Fibroblast of lung (primary cell): ENCODE results near the gene NOVA2. TPM values are rescaled to one million over a fixed set of nuclear protein-coding genes. Genes with fewer than 3 reads are reported as not detected.

Experiments
- DNase-seq, 2 donors: peaks; one replicate each; pipeline versions ENCODE4 v3.0.0 to v3.0.0-alpha.2; 2010; ENCODE audit warnings: low read depth in 2 of 2
- H2AFZ ChIP-seq: 2 replicates; pipeline ENCODE4 v1.5.1; 2012; ENCODE audit warnings: low read length, control low read depth, inconsistent platforms
- H3K27ac ChIP-seq: 2 replicates; pipeline ENCODE4 v1.5.1; 2011; ENCODE audit warnings: low read length, control low read depth; ENCODE audit not compliant: insufficient read depth
- H3K27me3 ChIP-seq: 2 replicates; pipeline ENCODE4 v1.5.1; 2011; ENCODE audit warnings: mild to moderate bottlenecking, low read length; ENCODE audit not compliant: control insufficient read depth, insufficient read depth
- H3K36me3 ChIP-seq: 2 replicates; pipeline ENCODE4 v1.5.1; 2011; ENCODE audit warnings: low read length; ENCODE audit not compliant: control insufficient read depth, insufficient read depth
- H3K4me1 ChIP-seq: 2 replicates; pipeline ENCODE4 v1.5.1; 2011; ENCODE audit warnings: low read length; ENCODE audit not compliant: control insufficient read depth, insufficient read depth; ENCODE audit errors: extremely low read depth
- H3K4me2 ChIP-seq: 2 replicates; pipeline ENCODE4 v1.5.1; 2011; ENCODE audit warnings: low read length, control low read depth; ENCODE audit not compliant: insufficient read depth; ENCODE audit errors: extremely low read depth
- H3K4me3 ChIP-seq, 4 experiments: fragments of 200-600 bp in 1 of 4; sonication (generic) in 1 of 4; replicated peaks in 1 of 4; 2 replicates each; pipeline ENCODE4 v1.5.1; 2011 to 2016; ENCODE audit warnings: low read length in 4 of 4, low read depth in 3 of 4, mild to moderate bottlenecking in 3 of 4, control low read depth in 2 of 4, inconsistent platforms in 1 of 4, mixed read lengths in 1 of 4; ENCODE audit not compliant: insufficient read depth in 1 of 4; ENCODE audit errors: control extremely low read depth in 1 of 4
- H3K79me2 ChIP-seq: 2 replicates; pipeline ENCODE4 v1.5.1; 2012; ENCODE audit warnings: mild to moderate bottlenecking, low read length, inconsistent platforms; ENCODE audit not compliant: control insufficient read depth, insufficient read depth
- H3K9ac ChIP-seq: 2 replicates; pipeline ENCODE4 v1.5.1; 2011; ENCODE audit warnings: mild to moderate bottlenecking, low read length, control low read depth; ENCODE audit not compliant: insufficient read depth
- H3K9me3 ChIP-seq: 2 replicates; pipeline ENCODE4 v1.5.1; 2012; ENCODE audit warnings: low read depth, low read length; ENCODE audit not compliant: control insufficient read depth, insufficient read depth
- H4K20me1 ChIP-seq: 2 replicates; pipeline ENCODE4 v1.5.1; 2011; ENCODE audit warnings: low read length; ENCODE audit not compliant: control insufficient read depth, insufficient read depth; ENCODE audit errors: extremely low read depth
- CTCF ChIP-seq, 2 donors: IDR thresholded peaks in 1 of 2; conservative IDR thresholded peaks in 1 of 2; 1 replicate in 1 of 2; 2 replicates in 1 of 2; pipeline ENCODE4 v1.5.1; 2011 to 2012; ENCODE audit warnings: low read length in 2 of 2, control low read depth in 1 of 2, inconsistent platforms in 1 of 2, low read depth in 1 of 2, mild to moderate bottlenecking in 1 of 2
- EZH2 ChIP-seq: IDR thresholded peaks from 2 replicates; pipeline ENCODE4 v1.5.1; 2012; ENCODE audit warnings: low read length, control low read depth, mild to moderate bottlenecking; ENCODE audit errors: missing control alignments
- polyA plus RNA-seq, 2 donors: library from polyadenylated mRNA; depleted of rRNA in 1 of 2; stranded (reverse) in 1 of 2; unstranded in 1 of 2; fragments of >200 nt; gene quantifications; 2 replicates each; pipeline ENCODE4 v1.2.1, GENCODE V29; 2011 to 2012; ENCODE audit warnings: missing spikeins in 1 of 2
- total RNA-seq: library from RNA; depleted of rRNA; stranded (reverse); fragments of >200 nt; gene quantifications from 2 replicates; pipeline ENCODE4 v1.2.1, GENCODE V29; 2014

The NOVA2 gene
- total and polyA plus RNA-seq, 2 donors (not counting 1 experiment from before 2014, with no cell fraction given): 0.01 TPM; not detected in 1

- no peak overlapping the region for H3K9ac ChIP-seq
- H3K79me2 ChIP-seq: no peaks in the 10 kb centered on the region
- H3K36me3 ChIP-seq: no peaks in the 10 kb centered on the region
- H3K9me3 ChIP-seq: no peaks in the 10 kb centered on the region
- H2AFZ ChIP-seq: no peak overlapping the region
- H3K4me3 ChIP-seq: no peak overlapping the region
- H3K27me3 ChIP-seq: peaks cover 20% of the 10 kb centered on the region
- no peak for TF ChIP-seq CTCF (conservative IDR thresholded peaks at IDR 0.05 in 1 of 2, IDR thresholded peaks at IDR 0.05 in 1 of 2; ENCODE audit: low read depth in 1 of 2, low read length in 2 of 2)
- no peak for TF ChIP-seq EZH2
- no peaks in the 10 kb centered on the region for H4K20me1 ChIP-seq
- H3K4me2 ChIP-seq: no peak overlapping the region
- no peaks in the 10 kb centered on the region for H3K4me1 ChIP-seq
- DNase-seq: no peak
- H3K27ac ChIP-seq: no peak overlapping the region
Measured at GRCh38 chr19:45962021-45962420, 11.6 kb downstream of the NOVA2 start.

GRCh38 chr19:45960595-45961235 lies 12.9 kb downstream of the NOVA2 start:
- Histone ChIP-seq H2AFZ (no peak overlapping the region), H3K4me3 (no peak overlapping the region), H3K36me3 (no peaks in the 10 kb centered on the region), H3K9me3 (no peaks in the 10 kb centered on the region), H3K4me2 (no peak overlapping the region), H4K20me1 (no peaks in the 10 kb centered on the region), H3K27me3 (peaks cover 20% of the 10 kb centered on the region), H3K79me2 (no peaks in the 10 kb centered on the region), H3K27ac (no peak overlapping the region), H3K4me1 (no peaks in the 10 kb centered on the region), H3K9ac (no peak overlapping the region)
- TF ChIP-seq EZH2 (no peak), CTCF (conservative IDR thresholded peaks at IDR 0.05 in 1 of 2, IDR thresholded peaks at IDR 0.05 in 1 of 2; ENCODE audit: low read depth in 1 of 2, low read length in 2 of 2) (no peak)
- peak in 1 of 2 donors; percentile 13 for DNase-seq

- H3K27ac ChIP-seq: no peak overlapping the region
Measured at GRCh38 chr19:45959517-45960025, 14.1 kb downstream of the NOVA2 start.

More at GRCh38 chr19:45959517-45960025, 14.1 kb downstream of the NOVA2 start:
- Histone ChIP-seq H3K27me3 (peaks cover 20% of the 10 kb centered on the region), H3K9me3 (no peaks in the 10 kb centered on the region), H4K20me1 (no peaks in the 10 kb centered on the region), H3K4me2 (no peak overlapping the region), H2AFZ (no peak overlapping the region), H3K36me3 (no peaks in the 10 kb centered on the region), H3K9ac (no peak overlapping the region), H3K4me3 (no peak overlapping the region), H3K79me2 (no peaks in the 10 kb centered on the region), H3K4me1 (no peaks in the 10 kb centered on the region)
- no peak for TF ChIP-seq EZH2
- no peak for TF ChIP-seq CTCF (conservative IDR thresholded peaks at IDR 0.05 in 1 of 2, IDR thresholded peaks at IDR 0.05 in 1 of 2; ENCODE audit: low read depth in 1 of 2, low read length in 2 of 2)
- DNase-seq: no peak
